Esophagus squamous epithelium (tissue), 4 donors: ENCODE data around the gene FKTN.

Experiments
- POLR2A ChIP-seq, 4 donors: fragments of 450-650 bp; IDR thresholded peaks; one replicate each; pipeline ENCODE4 v1.6.1; 2017; ENCODE audit warnings: antibody characterized with exemption in 4 of 4, mild to moderate bottlenecking in 4 of 4, moderate library complexity in 3 of 4
- TF ChIP-seq, protein P1 (sequence below), 6 experiments: fragments of 450-650 bp in 4 of 6; fragments of 200-600 bp in 2 of 6; sonication (generic) in 2 of 6; IDR thresholded peaks; one replicate each; pipeline ENCODE4 v1.5.1; 2016 to 2019; ENCODE audit warnings: antibody characterized with exemption in 6 of 6, mild to moderate bottlenecking in 4 of 6, moderate library complexity in 4 of 6

DNA sequence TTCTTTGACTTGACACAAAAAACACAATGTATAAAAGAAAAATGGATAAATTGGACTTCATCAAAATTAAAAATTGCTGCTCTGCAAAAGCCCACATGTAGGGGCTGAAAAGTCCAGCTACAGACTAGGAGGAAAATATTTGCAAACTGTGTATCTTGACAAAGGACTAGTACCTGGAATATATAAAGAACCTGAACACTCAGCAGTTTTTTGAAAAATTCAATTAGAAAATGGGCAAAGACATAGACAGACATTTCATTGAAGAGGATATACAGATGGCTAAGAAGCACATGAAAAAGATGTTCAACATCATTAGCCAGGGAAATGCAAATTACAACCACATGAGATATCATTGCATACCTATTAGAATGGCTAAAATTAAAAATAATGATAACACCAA lies 85.9 kb downstream of the FKTN start:
- TF ChIP-seq, protein P1, sequence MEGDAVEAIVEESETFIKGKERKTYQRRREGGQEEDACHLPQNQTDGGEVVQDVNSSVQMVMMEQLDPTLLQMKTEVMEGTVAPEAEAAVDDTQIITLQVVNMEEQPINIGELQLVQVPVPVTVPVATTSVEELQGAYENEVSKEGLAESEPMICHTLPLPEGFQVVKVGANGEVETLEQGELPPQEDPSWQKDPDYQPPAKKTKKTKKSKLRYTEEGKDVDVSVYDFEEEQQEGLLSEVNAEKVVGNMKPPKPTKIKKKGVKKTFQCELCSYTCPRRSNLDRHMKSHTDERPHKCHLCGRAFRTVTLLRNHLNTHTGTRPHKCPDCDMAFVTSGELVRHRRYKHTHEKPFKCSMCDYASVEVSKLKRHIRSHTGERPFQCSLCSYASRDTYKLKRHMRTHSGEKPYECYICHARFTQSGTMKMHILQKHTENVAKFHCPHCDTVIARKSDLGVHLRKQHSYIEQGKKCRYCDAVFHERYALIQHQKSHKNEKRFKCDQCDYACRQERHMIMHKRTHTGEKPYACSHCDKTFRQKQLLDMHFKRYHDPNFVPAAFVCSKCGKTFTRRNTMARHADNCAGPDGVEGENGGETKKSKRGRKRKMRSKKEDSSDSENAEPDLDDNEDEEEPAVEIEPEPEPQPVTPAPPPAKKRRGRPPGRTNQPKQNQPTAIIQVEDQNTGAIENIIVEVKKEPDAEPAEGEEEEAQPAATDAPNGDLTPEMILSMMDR (IDR thresholded peaks at IDR 0.05), result no peak
- no peak for TF ChIP-seq POLR2A (IDR thresholded peaks at IDR 0.05)
